22Rv1 (cell line): Measurements from ENCODE around the gene TNFRSF18.

Experiments
- CTCF ChIP-seq: fragments of 450-650 bp; IDR thresholded peaks from 2 replicates; pipeline ENCODE4 v1.5.1; 2017; ENCODE audit warnings: mild to moderate bottlenecking
- ZFX ChIP-seq: fragments of 450-650 bp; IDR thresholded peaks from 2 replicates; pipeline ENCODE4 v1.6.1; 2017; ENCODE audit warnings: antibody characterized with exemption, borderline replicate concordance

GRCh38 chr1:1162597-1163537 is 43.5 kb downstream of the TNFRSF18 start:
- no peak for TF ChIP-seq CTCF
- no peak for TF ChIP-seq ZFX
